HK-2 (cell line): Measurements from ENCODE around the gene KLHL29.
"Not testable (repeated sequence)": the region's sequence is repeated elsewhere in the genome, so short reads cannot be mapped to it uniquely, and the experiment has no call there.

Source experiments
- DNase-seq: peaks from one replicate; pipeline ENCODE4 v3.0.0-alpha.2; 2018; ENCODE audit not compliant: unreplicated experiment

The KLHL29 gene

GRCh38 chr2:23718931-23719700 lies 334.1 kb downstream of the KLHL29 start:
- DNase-seq: no peak

GRCh38 chr2:23719716-23720115 lies 334.7 kb downstream of the KLHL29 start:
- DNase-seq: no peak

GRCh38 chr2:23720705-23721453 lies 335.9 kb downstream of the KLHL29 start:
- no peak for DNase-seq

- no peak for DNase-seq
Measured at GRCh38 chr2:23721454-23721826, 336.5 kb downstream of the KLHL29 start.

- no peak for DNase-seq
Measured at GRCh38 chr2:23722255-23722654, 337.3 kb downstream of the KLHL29 start.

GRCh38 chr2:23723029-23723428 lies 338.1 kb downstream of the KLHL29 start:
- DNase-seq: not testable (repeated sequence)

GRCh38 chr2:23734416-23734815 lies 349.4 kb downstream of the KLHL29 start:
- DNase-seq: no peak

- not testable (repeated sequence) for DNase-seq
Measured at GRCh38 chr2:23736783-23737182, 351.8 kb downstream of the KLHL29 start.

GRCh38 chr2:23745068-23745725 lies 360.2 kb downstream of the KLHL29 start:
- no peak for DNase-seq

- no peak for DNase-seq
Measured at GRCh38 chr2:23745726-23746105, 360.7 kb downstream of the KLHL29 start.

- no peak for DNase-seq
Measured at GRCh38 chr2:23746141-23746863, 361.3 kb downstream of the KLHL29 start.

GRCh38 chr2:23751747-23752265 lies 366.8 kb downstream of the KLHL29 start:
- DNase-seq: no peak

- no peak for DNase-seq
Measured at GRCh38 chr2:23753291-23754010, 368.5 kb downstream of the KLHL29 start.

- no peak for DNase-seq
Measured at GRCh38 chr2:23754970-23755369, 370.0 kb downstream of the KLHL29 start.

- no peak for DNase-seq
Measured at GRCh38 chr2:23756593-23757292, 371.8 kb downstream of the KLHL29 start.

- DNase-seq: no peak
Measured at GRCh38 chr2:23757686-23758433, 372.9 kb downstream of the KLHL29 start.
